H1 (cell line): Measurements from ENCODE around the gene C20orf141. TPM values are rescaled to one million over a fixed set of nuclear protein-coding genes. Genes with fewer than 3 reads are reported as not detected.
"Not testable (repeated sequence)": the region's sequence is repeated elsewhere in the genome, so short reads cannot be mapped to it uniquely, and the experiment has no call there.

Source experiments
- CTCF ChIA-PET: fragments of 300-600 bp; sonication (Branson Sonifier 250); formaldehyde crosslinking; loops from one replicate; lab custom pipeline; 2021; ENCODE audit not compliant: partially characterized antibody; lab: Charles Lee
- POLR2A ChIA-PET: fragments of 300-600 bp; sonication (Branson Sonifier 250); formaldehyde crosslinking; loops from one replicate; lab custom pipeline; 2021; ENCODE audit warnings: inconsistent platforms; ENCODE audit not compliant: partially characterized antibody; lab: Charles Lee
- DNase-seq, 2 experiments: peaks; one replicate each; pipeline versions ENCODE4 v3.0.0 to v3.0.0-alpha.2; 2010 to 2022; ENCODE audit warnings: low spot score in 2 of 2, low read depth in 1 of 2, mixed read lengths in 1 of 2
- FAIRE-seq: peaks from 2 replicates; lab custom pipeline; 2011; peaks lifted over from hg19 to GRCh38; lab: Jason Lieb, UNC
- H2AFZ ChIP-seq: 2 replicates; pipeline ENCODE4 v1.8.1; 2012; ENCODE audit warnings: low read length, inconsistent platforms
- H2AK5ac ChIP-seq: 2 replicates; pipeline ENCODE4 v1.6.1; 2013; ENCODE audit warnings: low read depth, low read length
- H2BK120ac ChIP-seq: replicated peaks from 2 replicates; pipeline ENCODE3; 2013; ENCODE audit warnings: low read depth, low read length, inconsistent platforms
- H2BK12ac ChIP-seq: 2 replicates; pipeline ENCODE4 v1.6.1; 2013; ENCODE audit warnings: low read depth, low read length
- H2BK15ac ChIP-seq: 2 replicates; pipeline ENCODE4 v1.6.1; 2013; ENCODE audit warnings: low read length
- H2BK20ac ChIP-seq: 2 replicates; pipeline ENCODE4 v1.6.1; 2013; ENCODE audit warnings: low read length
- H2BK5ac ChIP-seq: 2 replicates; pipeline ENCODE4 v1.6.1; 2013; ENCODE audit warnings: low read depth, low read length
- H3K14ac ChIP-seq: 2 replicates; pipeline ENCODE4 v1.6.1; 2013; ENCODE audit warnings: inconsistent platforms; ENCODE audit not compliant: insufficient read length
- H3K18ac ChIP-seq: 2 replicates; pipeline ENCODE4 v1.6.1; 2013; ENCODE audit warnings: low read length; ENCODE audit errors: extremely low read depth
- H3K23ac ChIP-seq: 2 replicates; pipeline ENCODE4 v1.6.1; 2013; ENCODE audit warnings: inconsistent platforms; ENCODE audit not compliant: insufficient read length
- H3K23me2 ChIP-seq: 2 replicates; pipeline ENCODE4 v1.6.1; 2013; ENCODE audit warnings: low read depth, low read length
- H3K27ac ChIP-seq: 2 replicates; pipeline ENCODE4 v1.6.1; 2011; ENCODE audit warnings: low read depth, low read length, inconsistent platforms
- H3K27me3 ChIP-seq, 4 experiments: replicated peaks in 1 of 4; 1 replicate in 1 of 4; 2 replicates in 3 of 4; pipeline versions ENCODE4 v1.6.1 to v1.8.1; 2011 to 2013; ENCODE audit warnings: low read length in 3 of 4, mild to moderate bottlenecking in 3 of 4, inconsistent platforms in 2 of 4, mixed read lengths in 2 of 4, moderate library complexity in 1 of 4; ENCODE audit not compliant: control insufficient read depth in 3 of 4, insufficient read depth in 3 of 4; ENCODE audit errors: extremely low read depth in 1 of 4
- H3K36me3 ChIP-seq, 4 experiments: 2 replicates each; pipeline versions ENCODE4 v1.6.1 to v1.8.1; 2011 to 2013; ENCODE audit warnings: mild to moderate bottlenecking in 4 of 4, low read length in 3 of 4, moderate library complexity in 2 of 4, control low read depth in 1 of 4, inconsistent platforms in 1 of 4; ENCODE audit not compliant: insufficient read depth in 4 of 4, control insufficient read depth in 2 of 4
- H3K4ac ChIP-seq: replicated peaks from 2 replicates; pipeline ENCODE3; 2013; ENCODE audit warnings: low read length, low read depth, mixed read lengths, inconsistent platforms; ENCODE audit not compliant: insufficient read length
- H3K4me1 ChIP-seq, 4 experiments: replicated peaks in 1 of 4; 1 replicate in 1 of 4; 2 replicates in 3 of 4; pipeline versions ENCODE4 v1.6.1 to v1.8.1; 2011 to 2013; ENCODE audit warnings: low read length in 3 of 4, inconsistent platforms in 2 of 4, mixed read lengths in 1 of 4; ENCODE audit not compliant: insufficient read depth in 4 of 4, control insufficient read depth in 3 of 4
- H3K4me2 ChIP-seq, 2 experiments: 2 replicates each; pipeline versions ENCODE4 v1.6.1 to v1.8.1; 2011 to 2013; ENCODE audit warnings: low read depth in 2 of 2, low read length in 2 of 2, control low read depth in 1 of 2, inconsistent platforms in 1 of 2, mild to moderate bottlenecking in 1 of 2; ENCODE audit not compliant: insufficient read depth in 1 of 2
- H3K4me3 ChIP-seq, 4 experiments: fragments of 200-600, 300-600 bp in 1 of 4; sonication (generic), shearing (Covaris generic), sonication (Bioruptor Twin) in 1 of 4; 2 replicates each; pipeline versions ENCODE4 v1.5.1 to v1.8.1; 2011 to 2016; ENCODE audit warnings: low read length in 4 of 4, low read depth in 3 of 4, control low read depth in 2 of 4, inconsistent platforms in 2 of 4, mild to moderate bottlenecking in 2 of 4, mixed read lengths in 1 of 4, moderate library complexity in 1 of 4; ENCODE audit not compliant: insufficient read depth in 2 of 4; ENCODE audit errors: extremely low read depth in 1 of 4
- H3K56ac ChIP-seq: replicated peaks from 2 replicates; pipeline ENCODE3; 2013; ENCODE audit warnings: low read depth, mild to moderate bottlenecking, mixed read lengths, low read length, inconsistent platforms; ENCODE audit not compliant: insufficient read length
- H3K79me1 ChIP-seq: 2 replicates; pipeline ENCODE4 v1.6.1; 2013; ENCODE audit warnings: low read depth, low read length, control low read depth
- H3K79me2 ChIP-seq, 2 experiments: 2 replicates each; pipeline versions ENCODE4 v1.6.1 to v1.8.1; 2012 to 2013; ENCODE audit warnings: low read length in 2 of 2, mild to moderate bottlenecking in 2 of 2, inconsistent platforms in 1 of 2; ENCODE audit not compliant: insufficient read depth in 2 of 2, control insufficient read depth in 1 of 2
- H3K9ac ChIP-seq, 4 experiments: replicated peaks in 1 of 4; 1 replicate in 1 of 4; 2 replicates in 3 of 4; pipeline versions ENCODE4 v1.6.1 to v1.8.1; 2011 to 2013; ENCODE audit warnings: low read depth in 3 of 4, low read length in 3 of 4, control low read depth in 2 of 4, mild to moderate bottlenecking in 2 of 4, moderate library complexity in 2 of 4, inconsistent platforms in 1 of 4; ENCODE audit errors: extremely low read depth in 1 of 4
- H3K9me3 ChIP-seq, 2 experiments: 2 replicates each; pipeline versions ENCODE4 v1.6.1 to v1.8.1; 2012 to 2013; ENCODE audit warnings: mild to moderate bottlenecking in 2 of 2, moderate library complexity in 2 of 2, control low read depth in 1 of 2, inconsistent platforms in 1 of 2, low read depth in 1 of 2, low read length in 1 of 2, mixed read lengths in 1 of 2; ENCODE audit not compliant: insufficient read depth in 2 of 2
- H4K20me1 ChIP-seq, 2 experiments: replicated peaks in 1 of 2; 2 replicates each; pipeline versions ENCODE3 to v1.8.1; 2011 to 2013; ENCODE audit warnings: inconsistent platforms in 2 of 2, low read length in 2 of 2, mild to moderate bottlenecking in 1 of 2; ENCODE audit not compliant: insufficient read depth in 2 of 2, control insufficient read depth in 1 of 2
- H4K5ac ChIP-seq: 2 replicates; pipeline ENCODE4 v1.6.1; 2013; ENCODE audit warnings: low read length, low read depth, mixed read lengths, inconsistent platforms; ENCODE audit not compliant: insufficient read length
- H4K8ac ChIP-seq: 2 replicates; pipeline ENCODE4 v1.8.0; 2013; ENCODE audit warnings: mild to moderate bottlenecking, moderate library complexity, low read length, inconsistent platforms; ENCODE audit not compliant: insufficient read depth; ENCODE audit errors: extremely low read depth
- H4K91ac ChIP-seq: replicated peaks from 2 replicates; pipeline ENCODE3; 2013; ENCODE audit warnings: low read length, mixed read lengths, inconsistent platforms; ENCODE audit not compliant: insufficient read length
- WGBS, 2 experiments: shearing (Covaris generic) in 1 of 2; methylation state at CpG; one replicate each; pipeline versions ENCODE4 v1.1.6 to v1.1.7; 2013 to 2015; ENCODE audit warnings: low lambda C conversion rate in 2 of 2, mixed read lengths in 2 of 2, inconsistent platforms in 1 of 2, low coverage in 1 of 2, missing lambda C conversion rate in 1 of 2; ENCODE audit not compliant: insufficient replicate concordance in 2 of 2, insufficient coverage in 1 of 2, insufficient read length in 1 of 2; ENCODE audit errors: extremely low coverage in 1 of 2, missing lambda C conversion rate in 1 of 2; 5-methylcytosine and 5-hydroxymethylcytosine counted together
- polyA plus RNA-seq, 7 experiments: library from polyadenylated mRNA; depleted of rRNA in 3 of 7; stranded (reverse) in 5 of 7; unstranded in 2 of 7; fragments of >200 nt in 5 of 7; fragments of 200-250 nt in 2 of 7; gene quantifications; 1 replicate in 5 of 7; 2 replicates in 1 of 7; 4 replicates in 1 of 7; pipeline versions ENCODE4 v1.2.1 to v1.2.3, GENCODE V29; 2011 to 2013; ENCODE audit warnings: missing spikeins in 2 of 7, mixed read lengths in 2 of 7
- total RNA-seq: library from RNA; stranded (reverse); fragmentation: NEBNext Ultra II Directional; extraction: Animal tissue kit (Norgen Biotek cat#: 25700); gene quantifications from 2 replicates; pipeline ENCODE4 v1.2.1, GENCODE V29; 2021

C20orf141 gene
- total and polyA plus RNA-seq, 2 of the 8 experiments (the other 6 are each of a cell fraction or from before 2014, with no cell fraction given) = not detected

DNA sequence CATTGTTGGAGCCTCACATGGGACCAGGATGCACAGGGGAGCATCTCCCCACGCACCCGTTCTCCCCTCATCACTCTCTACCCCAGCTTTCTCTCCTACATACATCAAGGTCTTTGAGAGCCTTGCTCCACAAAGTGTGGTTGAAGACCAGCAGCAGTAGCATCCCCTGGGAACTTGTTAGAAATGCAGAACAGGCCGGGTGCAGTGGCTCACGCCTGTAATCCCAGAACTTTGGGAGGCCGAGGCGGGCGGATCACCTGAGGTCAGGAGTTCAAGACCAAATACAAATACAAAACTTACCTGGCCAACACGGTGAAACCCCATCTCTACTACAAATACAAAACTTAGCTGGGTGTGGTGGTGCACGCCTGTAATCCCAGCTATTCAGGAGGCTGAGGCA, 6.9 kb upstream of the C20orf141 start:
- H3K4me3 ChIP-seq, H4K91ac ChIP-seq, DNase-seq, H3K14ac ChIP-seq, H3K36me3 ChIP-seq, H4K8ac ChIP-seq, H3K56ac ChIP-seq, H3K9me3 ChIP-seq, FAIRE-seq, H3K4me2 ChIP-seq, H2BK12ac ChIP-seq, H3K79me2 ChIP-seq, H4K5ac ChIP-seq, H3K79me1 ChIP-seq, H2AK5ac ChIP-seq, H3K9ac ChIP-seq, H3K18ac ChIP-seq, H3K4ac ChIP-seq, H2BK20ac ChIP-seq, H2BK120ac ChIP-seq, H2BK15ac ChIP-seq, H3K23me2 ChIP-seq, H2BK5ac ChIP-seq, H3K27ac ChIP-seq, H2AFZ ChIP-seq, H4K20me1 ChIP-seq, H3K23ac ChIP-seq: not testable (repeated sequence)
- POLR2A ChIA-PET = interaction anchor here (0.7 to 1.0 kb wide), 2 partner anchors 8 to 191 kb away, joined by 3 read pairs; no protein-coding TSS in a partner anchor
- Histone ChIP-seq H3K4me1 (peaks cover 0 to 13% (median 8%) of the 10 kb centered on the region in 4 experiments; a peak in 6 of 7 replicates), H3K27me3 (peaks cover 35 to 50% (median 44%) of the 10 kb centered on the region in 4 experiments)
- 88% methylated on average over 9 of the region's 9 CpGs; no CpG with 5 or more reads in 1 of the 2 experiments for WGBS, 2 experiments
- CTCF ChIA-PET = interaction anchor here (3.5 kb wide), 1 partner anchor 11 kb away, joined by 9 read pairs; no protein-coding TSS in a partner anchor
